GM10266 (cell line): ENCODE data around the gene GLIPR1.
A peak's percentile ranks its signal among the peaks of the same experiment; 100 is the strongest.
"Not testable (repeated sequence)": the region's sequence is repeated elsewhere in the genome, so short reads cannot be mapped to it uniquely, and the experiment has no call there.

Experiments used
- DNase-seq: peaks from one replicate; pipeline ENCODE4 v3.0.0; 2012; ENCODE audit errors: extremely low spot score
- TF ChIP-seq, protein P1 (sequence below): IDR thresholded peaks from 2 replicates; pipeline ENCODE4 v1.5.1; 2012; ENCODE audit warnings: mild to moderate bottlenecking, low read depth; ENCODE audit not compliant: control insufficient read depth, insufficient read depth; ENCODE audit errors: missing control alignments

The GLIPR1 gene

DNA sequence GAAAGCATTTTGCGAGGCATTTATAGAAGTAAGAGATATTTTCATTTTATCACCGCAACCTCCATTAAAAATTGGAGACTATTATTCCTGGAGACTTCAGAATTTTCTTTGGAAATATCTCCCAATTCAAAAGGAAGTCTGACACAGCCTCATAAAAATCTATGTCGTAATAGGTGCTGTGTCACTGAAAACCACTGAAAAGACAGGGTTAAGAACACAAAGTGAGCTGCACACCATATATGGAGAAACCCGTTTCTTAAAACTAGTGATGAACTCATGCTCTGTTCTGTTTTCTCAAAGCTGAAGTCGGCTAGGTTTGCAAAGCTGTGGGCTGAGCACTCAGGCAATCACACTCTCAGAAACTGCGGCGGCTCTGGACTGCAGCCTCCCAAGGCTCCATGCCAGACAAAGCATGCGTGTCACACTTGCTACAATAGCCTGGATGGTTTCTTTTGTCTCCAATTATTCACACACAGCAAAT lies at the start of gene GLIPR1:
TSS of gene GLIPR1 (plus strand) at position 287 of the 481 bp plus-strand sequence. CDS start at position 413, 126 bp downstream.
- TF ChIP-seq, protein P1, sequence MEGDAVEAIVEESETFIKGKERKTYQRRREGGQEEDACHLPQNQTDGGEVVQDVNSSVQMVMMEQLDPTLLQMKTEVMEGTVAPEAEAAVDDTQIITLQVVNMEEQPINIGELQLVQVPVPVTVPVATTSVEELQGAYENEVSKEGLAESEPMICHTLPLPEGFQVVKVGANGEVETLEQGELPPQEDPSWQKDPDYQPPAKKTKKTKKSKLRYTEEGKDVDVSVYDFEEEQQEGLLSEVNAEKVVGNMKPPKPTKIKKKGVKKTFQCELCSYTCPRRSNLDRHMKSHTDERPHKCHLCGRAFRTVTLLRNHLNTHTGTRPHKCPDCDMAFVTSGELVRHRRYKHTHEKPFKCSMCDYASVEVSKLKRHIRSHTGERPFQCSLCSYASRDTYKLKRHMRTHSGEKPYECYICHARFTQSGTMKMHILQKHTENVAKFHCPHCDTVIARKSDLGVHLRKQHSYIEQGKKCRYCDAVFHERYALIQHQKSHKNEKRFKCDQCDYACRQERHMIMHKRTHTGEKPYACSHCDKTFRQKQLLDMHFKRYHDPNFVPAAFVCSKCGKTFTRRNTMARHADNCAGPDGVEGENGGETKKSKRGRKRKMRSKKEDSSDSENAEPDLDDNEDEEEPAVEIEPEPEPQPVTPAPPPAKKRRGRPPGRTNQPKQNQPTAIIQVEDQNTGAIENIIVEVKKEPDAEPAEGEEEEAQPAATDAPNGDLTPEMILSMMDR = no peak
- peak; percentile 65 for DNase-seq

DNA sequence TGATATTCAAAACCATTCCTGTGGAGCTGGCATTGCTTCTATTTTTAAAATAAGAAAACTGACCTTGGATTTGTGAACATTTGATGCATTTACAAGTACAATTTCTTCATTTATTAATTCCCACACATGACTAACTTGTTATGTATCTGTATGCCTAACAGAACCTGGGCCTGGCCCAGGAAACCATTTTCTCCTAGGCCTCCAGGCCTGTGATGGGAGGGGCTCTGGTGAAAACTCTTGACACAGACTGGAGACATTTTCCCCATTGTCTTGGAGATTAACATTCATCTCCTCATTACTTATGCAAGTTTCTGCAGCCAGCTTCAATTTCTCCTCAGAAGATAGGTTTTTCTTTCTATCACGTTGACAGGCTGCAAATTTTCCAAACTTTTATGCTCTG lies 47.6 kb upstream of the GLIPR1 start:
- DNase-seq = no peak

DNA sequence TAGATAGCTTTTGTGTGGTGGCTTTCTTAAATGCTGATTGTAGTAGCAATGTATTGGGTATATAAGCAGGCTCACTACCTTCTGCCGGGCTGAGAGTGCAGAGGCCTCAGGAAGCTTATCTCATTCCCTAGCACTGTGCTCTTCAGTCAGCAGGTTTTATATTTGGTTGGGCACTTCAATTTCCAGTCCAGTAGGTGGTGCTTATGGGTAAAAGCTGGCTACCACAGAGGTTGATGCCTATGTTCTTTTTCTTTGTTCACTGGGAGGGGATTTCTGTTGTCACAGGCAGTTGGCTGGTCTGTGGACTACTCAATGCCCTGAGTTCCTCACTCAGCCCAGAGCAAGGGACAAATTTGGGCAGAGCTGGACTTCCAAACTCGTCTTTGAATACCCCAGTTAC lies 43.0 kb upstream of the GLIPR1 start:
- TF ChIP-seq, protein P1 = peak; percentile 21
- DNase-seq = peak; percentile 8

More for the DNA sequence above, 47.6 kb upstream of the GLIPR1 start:
- TF ChIP-seq, protein P1 = no peak

DNA sequence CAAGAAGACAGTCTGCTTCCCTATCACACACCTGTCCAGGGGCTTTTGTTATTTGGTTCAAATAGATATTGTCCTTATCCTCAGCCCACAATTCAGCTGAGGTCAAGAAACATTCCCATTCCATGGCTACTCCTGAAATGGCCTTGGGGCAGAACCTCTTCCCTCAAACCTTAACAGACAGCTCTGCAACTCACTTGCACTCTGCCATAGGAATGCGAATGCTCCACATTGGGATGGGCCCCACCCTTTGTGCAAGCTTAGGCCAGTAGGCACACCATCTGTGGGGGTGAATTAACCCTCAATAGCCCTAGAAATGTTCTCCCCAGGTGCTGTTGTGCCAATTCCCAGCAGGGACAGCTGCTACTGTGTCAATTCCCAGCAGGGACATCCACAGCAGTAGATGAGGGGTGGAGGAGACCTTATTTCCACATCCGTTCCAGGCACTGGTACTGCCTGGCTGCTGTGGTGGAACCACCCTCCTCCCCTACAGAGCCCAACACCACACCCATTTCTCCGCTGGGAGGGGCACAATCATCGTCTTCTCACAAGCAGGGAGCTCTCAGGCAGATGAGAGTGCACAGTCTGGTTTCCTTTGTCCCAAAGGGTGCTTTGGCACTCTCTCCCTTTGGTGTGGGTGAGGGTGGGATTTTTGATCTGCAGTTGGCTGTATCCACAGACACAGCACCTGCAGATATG lies 42.3 kb upstream of the GLIPR1 start:
- no peak for DNase-seq
- TF ChIP-seq, protein P1 = no peak

DNA sequence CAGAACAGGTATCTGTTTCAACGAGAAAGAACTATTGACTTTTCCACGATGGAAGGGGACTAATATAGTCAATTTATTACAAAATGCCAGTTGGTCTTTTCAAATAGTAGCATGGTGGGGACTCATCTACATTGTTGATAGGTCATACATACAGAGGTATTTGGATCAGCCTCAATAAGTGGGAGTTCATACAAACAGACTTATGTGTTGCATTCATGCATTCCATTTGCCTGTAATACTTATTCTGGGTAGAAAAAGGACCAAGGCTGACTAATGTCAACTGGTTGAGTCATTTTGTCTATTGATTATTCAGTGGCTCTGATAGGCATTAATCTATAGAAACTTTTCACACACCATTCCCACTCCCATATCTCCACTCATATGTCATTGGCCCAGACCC lies 41.5 kb upstream of the GLIPR1 start:
- no peak for DNase-seq
- TF ChIP-seq, protein P1 = no peak

DNA sequence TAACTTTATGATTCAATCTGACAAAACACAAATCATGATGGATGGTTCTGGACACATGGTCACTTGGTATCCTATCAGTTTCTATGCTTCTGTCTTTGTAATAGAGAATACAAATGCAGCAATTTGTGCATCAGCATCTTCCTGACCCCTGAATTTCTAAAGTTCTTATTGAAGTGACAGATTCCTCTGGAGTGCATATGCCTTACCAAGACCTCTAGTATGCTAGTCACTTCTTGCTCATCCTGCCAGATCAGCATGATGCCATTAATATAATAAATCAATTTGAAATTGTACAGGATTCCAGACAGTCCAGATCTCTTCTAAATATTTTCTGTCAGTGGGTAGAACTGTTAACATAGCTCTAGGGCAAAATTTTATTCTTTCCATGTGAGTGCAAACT lies 40.6 kb upstream of the GLIPR1 start:
- DNase-seq = no peak
- TF ChIP-seq, protein P1 = no peak

DNA sequence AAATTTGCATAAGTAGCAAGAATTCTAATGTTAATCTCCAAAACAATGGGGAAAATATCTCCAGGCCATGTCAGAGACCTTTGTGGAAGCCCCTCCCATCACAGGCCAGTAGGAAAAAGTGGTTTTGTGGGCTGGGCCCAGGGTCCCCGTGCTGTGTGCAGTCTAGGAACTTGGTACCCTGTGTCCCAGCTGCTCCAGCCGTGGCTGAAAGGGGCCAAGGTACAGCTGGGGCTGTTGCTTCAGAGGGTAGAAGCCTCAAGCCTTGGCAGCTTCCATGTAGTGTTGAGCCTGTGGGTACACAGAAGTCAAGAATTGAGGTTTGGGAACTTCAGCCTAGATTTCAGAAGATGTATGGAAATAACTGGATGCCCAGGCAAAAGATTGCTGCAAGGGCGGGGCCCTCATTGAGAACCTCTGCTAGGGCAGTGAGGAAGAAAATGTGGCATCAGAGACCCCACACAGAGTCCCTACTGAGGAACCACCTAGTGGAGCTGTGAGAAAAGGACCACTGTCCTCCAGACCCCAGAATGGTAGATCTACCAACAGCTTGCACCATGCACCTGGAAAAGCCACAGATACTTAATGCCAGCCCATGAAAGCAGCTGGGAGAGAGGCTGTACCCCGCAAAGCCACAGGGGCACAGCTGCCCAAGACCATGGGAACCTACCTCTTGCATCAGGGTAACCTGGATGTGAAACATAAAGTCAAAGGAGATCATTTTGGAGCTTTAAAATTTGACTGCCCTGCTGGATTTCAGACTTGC lies 38.7 kb upstream of the GLIPR1 start:
- not testable (repeated sequence) for DNase-seq

DNA sequence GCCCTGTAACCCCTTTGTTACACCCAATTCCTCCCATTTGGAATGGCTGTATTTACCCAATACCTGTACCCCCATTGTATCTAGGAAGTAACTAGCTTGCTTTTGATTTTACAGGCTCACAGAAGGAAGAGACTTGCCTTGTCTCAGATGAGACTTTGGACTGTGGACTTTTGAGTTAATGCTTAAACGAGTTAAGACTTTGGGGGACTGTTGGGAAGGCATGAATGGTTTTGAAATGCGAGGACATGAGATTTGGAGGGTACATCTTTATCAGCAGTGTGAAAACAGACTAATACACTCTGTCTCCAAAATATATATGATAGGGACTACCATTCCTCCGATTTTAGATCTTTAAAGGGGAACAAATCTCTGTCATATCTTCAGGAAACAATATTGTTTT lies 38.1 kb upstream of the GLIPR1 start:
- not testable (repeated sequence) for DNase-seq
